ENCODE results near the gene MMRN2.
"Not testable (repeated sequence)": the region's sequence is repeated elsewhere in the genome, so short reads cannot be mapped to it uniquely, and the experiment has no call there.

The MMRN2 gene

DNA sequence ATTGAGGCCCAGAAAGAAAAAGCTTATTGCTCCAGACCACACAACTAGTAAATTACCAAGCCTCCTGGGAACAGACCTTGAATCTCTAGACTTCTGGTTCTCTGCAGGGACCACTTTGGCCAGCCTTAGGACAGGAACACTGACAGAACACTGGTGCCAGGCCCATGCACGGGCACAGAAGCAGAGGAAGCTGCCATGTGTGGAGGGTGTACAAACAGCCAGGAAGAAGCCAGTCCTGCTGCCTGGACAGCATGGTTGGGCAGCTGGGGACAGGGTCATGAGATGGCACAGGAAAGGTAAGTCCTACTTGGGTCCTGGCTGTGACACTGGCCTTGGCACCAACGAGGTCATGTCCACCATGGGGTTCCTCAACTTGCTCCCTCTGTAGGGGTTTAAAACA is 19.2 kb downstream of the MMRN2 start:
- no peak for DNase-seq

DNA sequence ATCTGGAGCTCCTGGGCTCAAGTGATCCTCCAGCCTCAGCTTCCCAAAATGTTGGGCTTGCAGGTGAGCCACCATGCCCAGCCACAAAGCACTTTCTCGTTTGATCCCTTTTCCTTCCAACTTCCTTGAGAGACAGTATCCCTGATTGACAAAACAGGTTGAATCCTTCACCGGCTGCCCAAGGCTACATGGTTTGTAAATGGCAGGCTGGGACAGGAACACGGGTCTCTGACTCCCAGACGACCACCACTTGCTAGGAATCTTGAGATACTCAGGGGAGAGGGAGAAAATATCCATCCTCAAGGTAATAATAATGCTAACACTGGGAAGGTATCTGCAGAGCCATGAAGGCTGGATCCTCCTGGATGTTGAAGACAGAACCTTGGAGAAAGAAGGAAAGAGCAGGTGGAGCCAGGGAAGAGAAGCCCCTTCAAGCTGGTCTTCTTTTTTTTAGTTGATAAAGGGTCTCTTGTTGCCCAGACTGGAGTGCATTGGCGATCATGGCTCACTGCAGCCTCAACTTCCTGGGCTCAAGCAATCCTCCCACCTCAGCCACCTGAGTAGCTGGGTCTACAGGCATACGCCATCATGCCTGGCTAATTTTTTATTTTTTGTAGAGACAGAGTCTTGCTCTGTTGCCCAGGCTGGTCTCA is 19.8 kb downstream of the MMRN2 start:
- no peak for DNase-seq

DNA sequence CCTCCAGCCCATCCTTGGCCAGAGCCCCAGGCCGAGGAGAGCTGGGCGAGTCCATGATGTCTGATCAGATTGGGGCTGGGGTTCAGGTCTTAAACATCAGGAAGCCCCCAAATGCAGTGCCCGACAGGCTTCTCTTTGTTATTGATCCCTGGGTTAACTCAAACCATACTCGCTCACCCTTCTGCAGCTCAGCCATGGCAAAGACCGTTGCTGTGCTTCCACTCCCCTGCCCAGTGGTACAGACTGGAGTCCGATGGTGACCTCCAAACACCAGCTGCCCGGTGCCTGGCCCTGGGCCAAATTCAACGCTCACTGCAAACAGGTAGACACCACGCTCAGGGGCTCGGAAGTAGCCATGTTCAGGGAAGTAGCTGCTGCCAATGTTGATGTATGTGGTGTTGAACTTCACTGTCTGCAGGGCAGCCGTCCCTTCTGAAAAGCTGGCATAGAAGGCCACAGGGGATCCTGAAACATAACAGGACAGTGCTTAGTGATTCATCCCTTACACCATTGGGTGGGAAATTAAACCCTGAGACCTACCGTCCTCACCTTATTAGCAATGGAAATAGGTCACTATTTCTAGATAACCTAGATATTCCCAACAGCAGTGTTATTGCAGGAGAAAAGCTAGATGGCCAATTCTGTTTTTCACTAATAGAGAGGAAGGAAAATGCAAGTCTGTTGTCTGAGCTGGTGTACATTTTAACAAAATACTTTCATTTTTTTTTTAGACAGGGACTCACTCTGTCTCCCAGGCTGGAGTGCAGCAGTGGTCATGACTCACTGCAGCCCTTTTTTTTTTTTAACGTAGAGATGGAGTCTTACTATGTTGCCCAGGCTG is 20.5 kb downstream of the MMRN2 start:
- DNase-seq, result peak; percentile 65

DNA sequence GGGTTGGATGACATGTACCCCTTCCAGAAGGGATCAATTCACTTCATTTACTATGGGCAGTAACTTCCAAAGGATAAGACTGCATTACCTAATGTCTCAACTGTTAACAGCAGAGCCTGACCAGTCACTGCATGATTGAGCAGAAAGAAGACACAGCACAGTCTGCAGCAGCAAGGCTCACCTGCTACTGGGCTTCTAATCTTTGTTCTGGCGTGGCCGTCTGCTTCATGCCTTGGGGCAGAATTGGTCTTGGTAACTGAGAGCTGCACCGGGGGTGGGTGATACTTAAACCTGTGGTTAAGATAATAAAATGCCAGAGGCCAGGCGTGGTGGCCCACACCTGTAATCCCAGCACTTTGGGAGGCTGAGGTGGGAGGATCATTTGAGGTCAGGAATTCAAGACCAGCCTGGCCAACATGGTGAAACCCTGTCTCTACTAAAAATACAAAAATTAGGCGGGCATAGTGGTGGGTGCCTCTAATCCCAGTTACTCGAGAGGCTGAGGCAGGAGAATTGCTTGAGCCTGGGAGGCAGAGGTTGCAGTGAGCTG is 23.2 kb downstream of the MMRN2 start:
- DNase-seq, result not testable (repeated sequence)

DNA sequence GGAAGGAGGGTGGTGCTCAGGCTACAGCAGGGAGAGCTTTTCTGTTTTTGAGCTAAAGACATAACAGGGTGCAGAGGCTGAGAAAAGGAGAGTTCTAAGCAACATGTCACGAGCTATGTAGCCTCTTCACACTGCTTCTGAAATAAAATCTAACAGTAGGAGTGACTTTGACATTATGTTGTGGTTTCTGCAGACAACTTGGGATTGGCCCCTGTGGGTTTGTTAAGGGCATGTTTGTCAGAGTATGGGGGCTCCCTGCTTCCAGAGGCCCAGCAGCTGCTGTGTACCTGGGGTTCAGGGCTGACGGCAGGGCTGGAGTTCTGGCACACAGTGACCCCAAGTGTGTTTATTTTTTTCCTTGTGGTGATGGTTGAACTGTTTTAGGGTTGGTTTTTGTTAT is 24.7 kb downstream of the MMRN2 start:
- no peak for DNase-seq

DNA sequence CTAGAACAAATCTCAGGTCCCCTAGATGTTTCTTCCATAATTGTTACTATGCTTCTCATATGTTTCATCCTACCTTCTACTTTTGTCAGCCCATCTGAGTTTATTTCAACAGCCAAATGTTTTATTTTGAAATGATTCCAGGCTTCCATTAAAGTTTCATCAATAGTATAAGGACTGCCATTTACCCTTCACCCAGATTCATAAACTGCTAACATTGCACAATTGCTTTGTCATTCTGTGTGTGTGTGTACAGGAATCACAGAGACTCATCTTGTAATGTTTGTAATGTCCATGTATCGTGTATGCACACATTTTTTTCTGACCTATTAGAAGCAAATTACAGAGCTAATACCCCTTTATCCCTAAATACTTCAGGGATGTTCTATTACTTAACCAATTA is 25.5 kb downstream of the MMRN2 start:
- DNase-seq, result no peak

DNA sequence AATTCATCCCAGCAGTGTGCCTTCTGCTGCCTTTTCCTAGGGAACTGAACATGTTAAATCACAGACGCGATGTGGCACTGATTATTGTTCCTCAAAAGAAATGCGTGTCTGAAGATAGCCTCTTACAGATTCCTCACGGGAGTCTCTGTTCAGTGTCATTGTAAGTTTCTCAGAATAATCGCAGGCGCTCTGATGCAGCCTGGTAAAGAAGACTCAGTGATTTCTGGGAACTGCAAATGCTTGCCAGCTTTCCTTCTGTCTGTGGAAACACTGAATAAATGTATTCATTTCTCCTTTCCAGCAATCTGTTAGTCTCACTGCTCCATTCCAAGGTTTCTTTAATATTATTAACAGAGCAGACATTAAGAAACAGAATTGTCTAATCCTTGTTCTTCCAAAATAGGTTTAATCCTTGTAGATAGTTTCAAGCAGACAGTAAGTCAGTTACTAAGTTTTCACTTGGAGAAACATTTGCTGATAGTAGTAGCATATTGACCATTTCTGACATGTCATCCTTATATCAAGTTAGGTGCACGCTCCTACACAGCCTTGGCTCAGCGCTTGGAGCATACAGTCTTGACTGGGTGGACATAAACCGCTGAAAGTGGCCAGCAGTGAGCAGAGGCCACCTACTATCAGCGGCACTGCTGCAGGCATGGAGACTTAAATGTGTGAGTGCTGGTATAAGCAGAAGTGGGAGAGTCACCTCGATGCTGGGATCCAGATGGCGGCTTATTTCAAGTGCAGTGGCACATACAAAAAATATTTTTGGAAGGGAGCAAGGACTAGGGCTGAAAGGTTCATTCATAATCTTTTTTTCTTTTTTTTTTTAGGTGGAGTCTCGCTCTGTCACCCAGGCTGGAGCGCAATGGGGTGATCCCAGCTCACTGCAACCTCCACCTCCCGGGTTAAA is 27.7 kb downstream of the MMRN2 start:
- no peak for DNase-seq

DNA sequence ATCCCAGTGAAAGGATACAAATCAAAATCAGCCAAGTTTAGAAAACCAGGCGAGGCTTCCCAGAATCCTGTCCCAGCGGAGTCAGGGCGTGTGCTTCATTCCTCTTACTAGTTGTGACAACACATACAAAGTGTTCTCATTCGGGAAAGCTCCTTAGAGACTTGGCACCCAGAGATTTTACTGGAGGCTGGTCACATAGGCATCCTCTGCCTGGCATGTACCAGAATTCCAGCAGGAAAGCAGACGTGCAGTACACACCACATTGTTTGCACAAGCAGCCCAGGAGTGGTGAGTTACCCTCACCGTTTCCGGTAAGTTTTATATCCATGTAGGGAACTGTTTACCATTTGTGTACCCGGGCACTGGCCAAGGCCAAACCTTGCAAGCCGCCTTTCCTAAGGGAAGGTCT is 34.9 kb downstream of the MMRN2 start:
- DNase-seq, result peak; percentile 32

DNA sequence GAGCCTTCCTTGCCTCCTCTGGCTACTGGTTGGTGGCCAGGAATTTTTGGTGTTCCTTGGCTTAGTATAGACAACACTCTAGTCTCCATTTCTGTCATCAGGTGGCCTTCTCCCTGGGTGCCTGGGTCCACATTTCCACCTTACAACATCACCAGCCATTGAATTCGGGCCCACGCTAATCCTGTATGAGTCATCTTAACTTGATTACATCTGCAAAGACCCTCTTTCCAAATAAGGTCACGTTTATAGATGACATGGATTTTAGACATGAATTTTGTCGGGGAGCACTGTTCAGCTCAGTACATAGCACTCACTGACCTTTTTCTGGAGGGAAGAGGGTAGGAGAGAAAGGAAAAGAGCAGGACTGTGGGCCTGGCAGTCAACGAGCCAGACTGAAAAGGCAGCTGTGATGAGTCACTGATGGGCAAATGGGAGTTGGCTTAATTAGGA is 39.4 kb downstream of the MMRN2 start:
- DNase-seq, result peak; percentile 9

DNA sequence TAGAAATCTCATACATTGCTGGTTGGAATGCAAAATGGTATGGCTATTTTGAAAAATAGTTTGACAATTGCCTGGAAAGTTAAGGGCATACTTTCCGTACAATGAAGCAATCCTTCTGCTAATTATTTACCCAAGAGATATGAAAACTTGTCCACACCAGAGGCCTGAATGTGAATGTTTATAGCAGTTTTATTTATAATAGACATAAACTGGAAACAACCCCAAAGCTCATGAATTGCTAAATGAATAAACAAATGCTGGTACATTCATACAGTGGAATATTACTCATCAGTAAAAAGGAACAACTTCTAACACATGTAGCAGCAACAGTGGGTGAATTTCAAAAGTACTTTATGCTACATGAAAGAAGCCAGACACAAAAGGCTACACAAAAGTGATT is 42.7 kb downstream of the MMRN2 start:
- DNase-seq, result no peak

DNA sequence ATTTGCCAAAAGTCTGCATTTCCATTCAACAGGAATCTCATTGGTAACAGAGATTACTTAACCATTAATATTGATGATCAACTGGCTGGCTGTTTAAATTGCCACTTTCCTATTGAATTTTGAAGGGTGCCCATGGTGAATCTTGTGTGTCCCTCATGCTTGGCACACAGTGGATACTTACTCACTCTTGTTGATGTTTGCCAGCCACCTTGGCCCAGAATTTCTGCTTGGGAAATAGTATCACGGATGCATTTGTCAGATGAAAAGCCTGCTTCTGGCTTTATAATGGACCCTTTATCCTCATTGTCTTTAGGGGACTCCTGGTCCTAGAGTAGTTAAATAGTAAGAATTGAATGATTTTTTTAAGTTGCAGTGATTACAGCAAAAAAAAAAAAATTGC is 52.0 kb downstream of the MMRN2 start:
- no peak for DNase-seq

DNA sequence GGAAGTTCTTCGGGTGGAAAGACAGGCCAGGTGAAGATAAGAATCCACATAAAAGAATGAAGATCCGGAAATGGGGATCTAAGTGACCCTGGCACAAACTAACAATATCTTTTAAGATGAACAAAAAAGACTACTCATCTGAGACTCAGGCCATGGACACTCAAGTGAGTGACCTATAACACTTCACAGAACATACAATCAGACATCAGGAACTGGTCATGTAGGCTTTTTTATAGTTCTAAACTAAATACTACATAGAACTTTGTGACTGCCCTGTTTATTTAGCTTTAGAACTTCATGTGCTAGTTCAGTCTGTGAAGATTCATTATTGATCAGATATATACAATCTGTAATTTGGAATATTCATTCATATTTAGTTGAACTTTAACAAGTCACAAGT is 52.8 kb downstream of the MMRN2 start:
- no peak for DNase-seq

DNA sequence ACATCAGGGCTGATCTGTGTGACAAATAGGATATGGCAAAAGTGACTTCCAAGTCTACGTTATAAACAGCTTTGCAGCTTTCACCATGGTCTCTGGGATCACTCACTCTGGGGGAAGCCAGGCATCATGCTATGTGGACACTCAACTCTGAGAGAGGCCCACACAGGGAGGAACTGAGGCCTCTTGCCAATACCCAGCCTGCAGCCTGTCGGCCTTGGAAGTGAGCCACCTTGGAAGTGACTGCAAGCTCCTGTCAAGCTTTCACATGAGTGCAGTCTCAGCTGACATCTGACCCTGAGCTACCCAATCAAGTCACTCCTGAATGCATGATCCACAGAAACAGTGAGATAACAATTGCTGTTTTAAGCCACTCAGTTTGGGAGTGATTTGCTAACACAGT is 56.5 kb downstream of the MMRN2 start:
- DNase-seq, result no peak

DNA sequence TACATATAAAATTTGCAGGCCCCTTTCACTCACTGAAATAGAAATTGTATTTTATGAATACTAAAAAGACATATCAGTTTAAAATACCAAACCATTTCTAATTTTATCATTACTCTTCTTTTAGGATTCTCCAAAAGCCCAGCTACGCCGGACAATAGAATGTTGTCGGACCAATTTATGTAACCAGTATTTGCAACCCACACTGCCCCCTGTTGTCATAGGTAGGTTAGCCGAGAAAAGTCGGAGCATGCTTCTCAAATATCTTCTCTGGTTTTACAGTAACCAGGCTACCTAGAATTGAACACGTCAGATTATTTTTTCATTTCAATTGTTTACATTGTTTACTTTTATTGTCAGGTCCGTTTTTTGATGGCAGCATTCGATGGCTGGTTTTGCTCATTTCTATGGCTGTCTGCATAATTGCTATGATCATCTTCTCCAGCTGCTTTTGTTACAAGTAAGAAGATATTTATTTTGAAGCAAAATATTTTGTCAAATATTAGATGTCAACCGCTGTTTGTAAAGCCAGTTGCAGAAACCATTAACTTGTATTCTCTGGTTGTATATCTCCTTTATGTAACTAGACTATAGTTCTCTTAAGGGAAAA is 57.6 kb downstream of the MMRN2 start:
- DNase-seq, result peak; percentile 81

DNA sequence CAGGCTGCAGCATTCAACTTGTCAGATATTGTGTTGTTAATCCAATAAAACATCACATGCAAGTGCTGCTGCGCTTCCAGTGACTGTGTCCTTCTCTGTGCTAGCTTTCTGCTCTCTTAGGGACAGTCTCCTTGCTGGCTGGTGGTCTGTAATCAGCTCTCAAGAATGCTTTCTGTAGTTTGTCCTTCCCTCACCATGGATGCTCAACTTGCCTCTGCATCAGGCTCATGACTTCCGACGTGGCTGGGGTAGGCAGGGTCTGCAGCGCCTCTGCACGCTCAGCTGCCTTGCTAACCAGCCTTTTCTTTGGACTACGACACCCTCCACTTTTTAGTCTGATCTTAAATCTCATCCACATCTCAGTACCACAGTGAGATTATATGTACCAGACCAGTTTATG is 58.3 kb downstream of the MMRN2 start:
- no peak for DNase-seq

DNA sequence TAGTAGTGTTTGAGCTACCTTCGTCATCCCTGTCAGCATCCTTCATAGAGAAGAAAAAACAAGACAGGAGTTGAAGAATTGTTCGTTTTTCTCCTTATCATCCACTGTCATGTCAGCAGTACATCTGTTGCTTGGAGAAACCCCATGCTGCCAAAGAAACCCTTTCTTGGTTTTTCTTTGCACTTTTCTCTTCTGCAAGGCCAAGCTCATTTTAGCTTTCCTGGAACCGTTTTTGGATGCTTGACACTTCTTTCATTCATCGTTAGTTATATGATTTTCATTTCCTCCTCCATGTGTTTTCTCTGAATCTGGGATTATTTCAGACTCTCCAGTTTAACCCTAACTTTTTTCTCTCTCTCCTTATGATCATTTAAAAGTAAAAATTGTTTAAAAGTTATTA is 58.9 kb downstream of the MMRN2 start:
- DNase-seq, result no peak

DNA sequence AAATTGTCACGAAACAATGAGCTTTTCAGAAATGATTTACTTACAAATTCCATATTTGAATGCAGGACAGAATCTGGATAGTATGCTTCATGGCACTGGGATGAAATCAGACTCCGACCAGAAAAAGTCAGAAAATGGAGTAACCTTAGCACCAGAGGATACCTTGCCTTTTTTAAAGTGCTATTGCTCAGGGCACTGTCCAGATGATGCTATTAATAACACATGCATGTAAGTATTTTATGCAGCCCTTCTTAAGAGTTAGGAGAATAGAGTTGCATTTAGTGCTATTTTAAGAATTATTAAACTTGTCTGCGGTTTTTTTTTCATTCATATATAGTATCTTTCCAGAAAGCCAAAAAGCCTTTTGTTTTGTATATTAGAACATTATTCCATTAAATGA is 67.4 kb downstream of the MMRN2 start:
- no peak for DNase-seq

DNA sequence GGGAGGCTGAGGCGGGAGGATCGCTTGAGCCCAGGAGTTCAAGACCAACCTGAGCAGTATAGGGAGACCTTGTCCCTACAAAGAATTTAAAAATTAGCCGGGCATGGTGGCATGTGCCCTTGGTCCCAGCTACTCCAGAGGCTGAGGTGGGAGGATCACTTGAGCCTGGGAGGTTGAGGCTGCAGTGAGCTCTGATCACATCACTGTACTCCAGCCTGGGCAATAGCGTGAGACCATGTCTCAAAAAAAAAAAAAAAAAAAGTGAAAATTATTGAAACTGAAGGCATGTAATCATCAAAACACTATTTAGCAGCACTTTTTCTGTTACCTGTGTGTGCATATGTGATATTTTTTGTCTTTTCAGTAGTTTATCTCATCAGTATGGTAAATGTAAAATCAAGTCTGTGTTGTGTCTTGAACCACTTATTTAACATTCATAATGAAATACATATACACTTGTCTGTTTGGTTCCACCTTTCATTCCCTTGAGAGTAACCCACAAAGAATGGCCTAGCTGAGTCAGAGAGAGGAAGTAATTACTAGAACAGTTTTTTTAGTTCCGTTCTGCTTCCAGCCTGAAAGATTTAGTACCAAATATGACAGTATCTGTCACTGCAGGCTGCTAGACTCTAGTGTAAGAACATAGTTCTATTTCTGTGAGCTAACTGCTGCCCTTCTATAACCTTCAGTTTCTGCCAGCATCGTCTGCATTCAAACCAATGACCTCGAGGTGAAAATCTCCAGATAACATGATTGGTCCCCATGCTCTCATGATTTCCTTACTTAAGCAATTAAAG is 68.6 kb downstream of the MMRN2 start:
- no peak for DNase-seq

Data from DMS53 (cell line).